Limb (tissue), 2 donors: Measurements from ENCODE around the gene PSPC1.
"Not testable (repeated sequence)": the region's sequence is repeated elsewhere in the genome, so short reads cannot be mapped to it uniquely, and the experiment has no call there.

ENCODE experiments used
- DNase-seq, 2 donors: peaks; one replicate each; pipeline ENCODE4 v3.0.0-alpha.2; 2016; ENCODE audit errors: extremely low spot score in 2 of 2

Gene PSPC1, protein sequence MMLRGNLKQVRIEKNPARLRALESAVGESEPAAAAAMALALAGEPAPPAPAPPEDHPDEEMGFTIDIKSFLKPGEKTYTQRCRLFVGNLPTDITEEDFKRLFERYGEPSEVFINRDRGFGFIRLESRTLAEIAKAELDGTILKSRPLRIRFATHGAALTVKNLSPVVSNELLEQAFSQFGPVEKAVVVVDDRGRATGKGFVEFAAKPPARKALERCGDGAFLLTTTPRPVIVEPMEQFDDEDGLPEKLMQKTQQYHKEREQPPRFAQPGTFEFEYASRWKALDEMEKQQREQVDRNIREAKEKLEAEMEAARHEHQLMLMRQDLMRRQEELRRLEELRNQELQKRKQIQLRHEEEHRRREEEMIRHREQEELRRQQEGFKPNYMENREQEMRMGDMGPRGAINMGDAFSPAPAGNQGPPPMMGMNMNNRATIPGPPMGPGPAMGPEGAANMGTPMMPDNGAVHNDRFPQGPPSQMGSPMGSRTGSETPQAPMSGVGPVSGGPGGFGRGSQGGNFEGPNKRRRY

DNA sequence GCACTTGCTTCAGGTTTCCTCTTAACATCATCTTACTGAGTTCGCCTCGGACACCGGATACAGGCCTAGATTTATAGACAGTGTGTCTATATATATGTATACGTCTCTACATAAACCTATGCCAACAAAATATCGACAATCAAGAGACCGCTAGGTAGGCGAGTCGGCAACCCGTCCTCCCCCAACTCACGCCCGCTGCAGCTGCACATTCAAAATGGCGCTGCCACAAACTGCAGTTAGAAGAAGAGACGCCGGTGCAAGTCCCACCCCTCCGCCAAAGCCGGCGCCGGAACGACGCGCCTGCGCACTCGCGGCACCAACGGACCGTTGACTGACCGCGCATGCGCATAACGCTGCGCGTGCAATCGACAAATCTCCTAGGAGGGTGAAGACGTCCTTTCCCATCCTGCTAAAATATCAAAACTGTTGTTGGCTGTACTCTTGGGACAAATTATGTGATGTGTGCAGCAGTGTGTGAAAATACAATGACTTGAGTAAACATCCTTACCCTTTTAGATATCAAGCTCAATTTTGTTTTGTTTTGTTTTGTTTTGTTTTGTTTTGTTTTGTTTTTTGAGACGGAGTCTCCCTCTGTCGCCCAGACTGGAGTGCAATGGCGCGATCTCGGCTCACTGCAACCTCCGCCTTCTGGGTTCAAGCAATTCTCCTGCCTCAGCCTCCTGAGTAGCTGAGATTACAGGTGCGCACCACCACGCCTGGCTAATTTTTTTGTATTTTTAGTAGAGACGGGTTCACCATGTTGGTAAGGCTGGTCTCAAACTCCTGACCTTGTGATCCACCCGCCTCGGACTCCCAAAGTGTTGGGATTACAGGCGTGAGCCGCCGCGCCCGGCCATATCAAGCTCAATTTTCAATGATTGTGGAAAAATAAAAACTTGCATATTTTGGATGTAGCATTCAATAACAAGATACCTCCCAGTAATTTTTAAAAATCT lies at the start of gene PSPC1:
PSPC1 (minus strand) TSS at position 219 of the 956 bp plus-strand sequence; CDS start at position 31, 188 bp downstream.
- DNase-seq: peak; percentile 96 to 98

DNA sequence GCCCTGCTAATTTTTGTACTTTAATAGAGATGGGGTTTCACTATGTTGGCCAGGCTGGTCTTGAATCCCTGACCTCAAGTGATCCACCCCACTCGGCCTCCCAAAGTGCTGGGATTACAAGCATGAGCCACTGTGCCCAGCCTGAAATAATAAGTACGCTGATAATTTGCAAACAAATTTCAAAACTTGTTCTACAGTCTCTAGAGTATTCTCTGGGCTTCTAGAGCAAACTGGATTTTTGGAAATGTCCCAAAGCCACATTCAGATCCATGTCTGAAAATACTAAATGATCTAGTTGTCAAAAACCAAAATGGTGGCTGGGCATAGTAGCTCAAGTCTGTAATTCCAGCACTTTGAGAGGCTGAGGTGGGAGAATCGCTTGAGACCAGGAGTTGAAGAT lies 39.9 kb upstream of the PSPC1 start:
- DNase-seq: no peak

DNA sequence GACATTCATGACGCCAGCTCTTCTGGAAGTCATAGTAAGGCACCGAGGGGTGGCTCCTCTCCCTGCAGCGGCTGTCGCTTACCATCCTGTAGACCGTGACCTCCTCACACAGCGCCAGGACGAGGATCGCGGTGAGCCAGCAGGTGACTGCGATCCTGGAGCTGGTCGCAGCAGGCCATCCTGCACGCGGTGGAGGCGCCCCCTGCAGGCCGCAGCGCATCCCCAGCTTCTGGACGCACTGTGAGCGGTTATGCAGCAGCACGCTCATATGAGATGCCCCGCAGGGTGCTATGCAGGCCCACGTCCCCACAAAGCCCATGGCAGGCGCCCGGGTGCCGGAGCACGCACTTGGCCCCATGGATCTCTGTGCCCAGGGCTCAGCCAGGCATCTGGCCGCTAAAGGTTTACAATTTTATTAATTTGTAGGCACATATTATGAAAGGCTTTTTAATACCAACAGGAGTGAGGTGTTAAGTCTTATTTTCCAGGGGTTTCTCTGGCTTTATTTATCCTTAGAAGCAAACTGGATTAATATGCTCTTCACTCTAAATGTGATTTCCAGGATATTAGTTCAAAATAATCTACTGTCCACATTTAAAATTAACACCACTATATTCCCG lies 35.6 kb upstream of the PSPC1 start:
- peak in 1 of 2 donors; percentile 55 for DNase-seq

DNA sequence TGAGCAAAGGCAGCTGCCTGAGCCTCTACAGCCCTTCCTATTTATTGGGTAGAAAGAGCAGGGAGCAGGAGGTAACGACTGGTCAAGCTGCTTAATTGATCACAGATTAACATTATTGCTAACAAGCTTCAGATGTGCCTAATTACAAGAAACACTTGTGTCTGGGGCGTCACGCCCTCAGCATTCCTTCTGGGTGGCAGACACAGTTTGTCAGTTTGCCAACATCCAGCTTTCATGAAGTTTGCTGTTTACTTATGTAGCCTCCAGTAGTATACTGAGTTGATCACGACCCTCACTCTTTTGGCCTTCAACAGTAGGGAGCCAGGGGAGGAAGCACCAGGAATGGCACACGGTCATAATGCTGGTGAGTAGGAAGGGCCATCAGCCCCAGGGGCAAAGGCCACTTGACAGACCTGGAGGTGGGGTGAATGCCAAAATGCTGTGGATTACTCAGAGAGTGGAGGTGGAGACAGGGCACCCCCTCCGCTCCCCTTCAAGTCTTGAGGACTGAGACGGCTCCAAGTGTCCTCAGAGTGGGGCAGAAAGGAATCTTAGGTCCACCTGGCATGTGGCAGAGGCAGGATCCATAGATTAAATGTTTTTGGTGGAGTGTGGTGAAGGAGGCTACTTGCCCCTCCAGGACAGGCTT lies 34.9 kb upstream of the PSPC1 start:
- DNase-seq: no peak

DNA sequence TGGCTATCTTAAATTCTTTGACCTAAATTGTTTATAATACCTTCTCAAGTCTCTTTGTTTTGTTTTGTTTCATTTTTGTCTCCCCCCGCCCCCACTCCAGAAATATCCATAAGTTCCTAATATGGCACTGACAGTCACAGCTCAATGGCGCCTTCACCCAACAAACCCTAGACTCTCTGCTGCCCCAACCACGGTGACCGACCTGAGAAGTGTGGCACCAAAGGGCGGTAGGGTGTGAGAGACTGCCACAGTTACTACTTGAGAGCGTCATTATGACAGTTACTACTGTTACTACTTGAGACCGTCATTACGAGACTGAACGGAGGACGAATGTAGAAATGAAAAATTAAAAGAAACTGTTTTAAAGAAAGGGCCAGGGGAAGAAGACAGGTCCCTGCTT lies 34.4 kb upstream of the PSPC1 start:
- DNase-seq: no peak

DNA sequence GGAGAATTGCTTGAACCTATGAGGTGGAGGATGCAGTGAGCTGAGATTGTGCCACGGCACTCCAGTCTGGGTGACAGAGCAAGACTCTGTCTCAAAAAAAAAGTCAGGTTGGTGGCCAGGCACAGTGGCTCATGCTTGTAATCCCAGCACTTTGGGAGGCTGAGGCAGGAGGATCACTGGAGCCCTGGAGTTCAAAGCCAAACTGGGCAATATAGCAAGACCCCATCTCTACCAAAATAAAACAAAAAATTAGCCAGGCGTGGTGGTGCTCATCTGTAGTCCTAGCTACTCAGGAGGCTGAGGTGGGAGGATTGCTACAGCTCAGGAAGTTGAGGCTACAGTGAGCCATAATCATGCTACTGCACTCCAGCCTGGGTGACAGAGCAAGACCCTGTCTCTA lies 33.1 kb upstream of the PSPC1 start:
- DNase-seq: not testable (repeated sequence)

DNA sequence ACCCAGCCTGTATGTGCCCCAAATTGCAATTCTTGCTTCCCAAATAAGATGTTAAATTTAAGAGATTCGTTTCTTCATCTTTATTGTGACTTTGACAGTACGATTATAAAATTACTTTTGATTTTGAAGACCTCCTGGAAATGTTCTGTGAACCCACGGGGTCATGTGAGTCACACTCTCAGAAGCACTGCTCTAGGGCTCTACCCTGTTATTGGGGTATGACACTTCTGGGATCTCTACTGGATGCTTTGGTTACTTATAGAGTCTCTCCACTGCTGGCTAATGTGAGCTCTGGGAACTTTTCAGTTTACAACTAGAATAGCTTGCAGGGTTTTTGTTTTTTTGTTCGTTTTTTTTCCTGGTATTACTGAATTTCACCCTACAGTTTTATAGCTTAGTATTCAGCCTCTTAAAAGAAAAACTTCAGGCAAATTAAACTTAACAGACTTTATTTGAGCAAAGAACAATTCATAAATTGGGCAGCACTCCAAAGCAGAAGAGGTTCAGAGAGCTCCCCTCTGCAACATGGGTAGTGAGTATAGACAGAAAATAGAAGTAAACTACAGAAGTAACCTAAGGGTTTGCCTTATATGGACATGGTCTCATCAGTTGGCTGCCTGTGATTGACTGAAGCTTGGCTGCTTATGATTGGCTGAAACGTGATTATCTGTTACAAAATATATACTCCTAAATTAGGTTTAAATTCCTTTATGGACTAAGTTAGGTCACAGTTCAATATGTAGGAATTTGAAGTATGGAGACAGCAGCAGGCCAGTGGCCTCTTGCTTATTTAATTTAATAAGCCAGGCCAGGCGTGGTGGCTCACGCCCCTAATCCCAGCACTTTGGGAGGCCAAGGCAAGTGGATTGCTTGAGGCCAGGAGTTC lies 28.5 kb upstream of the PSPC1 start:
- DNase-seq: no peak

DNA sequence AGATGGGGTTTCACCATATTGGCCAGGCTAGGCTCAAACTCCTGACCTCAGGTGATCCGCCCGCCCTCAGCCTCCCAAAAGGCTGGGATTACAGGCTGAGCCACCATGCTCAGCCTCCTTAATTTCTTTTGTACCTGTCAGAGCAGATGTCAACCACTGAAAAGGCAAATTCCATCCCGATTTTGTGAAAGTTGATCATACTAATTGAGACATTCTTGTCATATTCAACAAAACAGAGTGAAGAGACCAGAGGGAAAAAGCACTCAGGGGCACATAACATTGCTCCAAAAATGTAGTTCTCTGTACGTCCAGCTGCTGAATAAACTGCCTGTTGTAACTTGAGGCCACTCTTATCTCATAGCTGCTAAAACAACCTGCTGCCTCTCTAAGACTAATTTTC lies 27.4 kb upstream of the PSPC1 start:
- DNase-seq: no peak

DNA sequence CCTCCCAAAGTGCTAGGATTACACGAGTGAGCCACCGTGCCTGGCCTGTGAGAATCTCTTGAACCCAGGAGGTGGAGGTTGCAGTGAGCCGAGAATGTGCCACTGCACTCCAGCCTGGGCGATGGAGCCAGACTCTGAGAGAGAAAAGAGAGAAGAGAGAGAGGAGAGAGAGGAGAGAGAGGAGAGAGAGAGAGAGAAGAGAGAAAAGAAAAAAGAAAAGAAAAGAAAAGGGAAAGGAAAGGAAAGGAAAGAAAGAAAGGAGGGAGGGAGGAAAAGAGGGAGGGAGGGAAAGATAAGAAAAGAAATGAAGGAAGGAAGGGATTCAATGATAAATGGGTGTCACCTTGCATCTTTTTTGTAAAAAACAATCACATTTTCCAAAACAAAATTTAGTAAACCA lies 23.0 kb upstream of the PSPC1 start:
- no peak for DNase-seq

DNA sequence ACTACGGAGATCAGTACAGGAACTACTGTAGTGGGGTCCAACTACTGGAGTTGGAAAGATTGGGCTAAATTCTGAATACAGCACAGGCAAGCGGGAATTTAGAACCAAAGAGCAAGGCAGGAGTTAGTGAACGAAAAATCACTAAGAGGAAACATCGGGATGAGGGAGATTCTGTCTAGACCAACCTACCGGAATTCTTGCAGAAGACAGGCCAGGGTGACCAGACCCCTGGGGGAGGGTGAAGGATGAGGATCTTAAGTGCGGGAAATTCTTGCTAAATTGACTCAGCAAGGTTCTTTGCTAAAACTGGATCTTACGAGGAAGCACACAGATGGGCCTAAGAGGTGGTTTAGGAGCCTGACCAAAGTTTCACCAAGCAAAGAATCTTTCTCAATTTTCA lies 13.2 kb upstream of the PSPC1 start:
- DNase-seq: no peak

DNA sequence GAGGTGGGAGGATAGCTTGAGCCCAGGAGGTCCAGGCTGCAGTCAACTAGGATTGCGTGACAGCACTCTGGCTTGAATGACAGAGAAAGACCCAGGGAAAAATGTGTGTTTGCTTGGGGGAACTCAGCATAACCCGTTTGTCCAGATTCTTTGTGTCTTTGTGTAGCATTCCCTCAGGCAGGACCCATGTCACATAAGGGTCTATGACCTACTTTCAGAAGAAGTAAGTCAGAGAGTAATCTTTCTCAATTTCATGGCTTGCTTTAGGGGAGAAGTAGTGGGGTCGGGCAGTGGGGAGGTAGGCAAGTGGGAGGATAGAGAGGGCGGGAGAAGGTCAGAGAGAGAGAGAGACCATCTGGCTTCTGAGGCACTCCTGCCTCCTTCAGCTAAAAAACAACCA lies 11.9 kb upstream of the PSPC1 start:
- no peak for DNase-seq

DNA sequence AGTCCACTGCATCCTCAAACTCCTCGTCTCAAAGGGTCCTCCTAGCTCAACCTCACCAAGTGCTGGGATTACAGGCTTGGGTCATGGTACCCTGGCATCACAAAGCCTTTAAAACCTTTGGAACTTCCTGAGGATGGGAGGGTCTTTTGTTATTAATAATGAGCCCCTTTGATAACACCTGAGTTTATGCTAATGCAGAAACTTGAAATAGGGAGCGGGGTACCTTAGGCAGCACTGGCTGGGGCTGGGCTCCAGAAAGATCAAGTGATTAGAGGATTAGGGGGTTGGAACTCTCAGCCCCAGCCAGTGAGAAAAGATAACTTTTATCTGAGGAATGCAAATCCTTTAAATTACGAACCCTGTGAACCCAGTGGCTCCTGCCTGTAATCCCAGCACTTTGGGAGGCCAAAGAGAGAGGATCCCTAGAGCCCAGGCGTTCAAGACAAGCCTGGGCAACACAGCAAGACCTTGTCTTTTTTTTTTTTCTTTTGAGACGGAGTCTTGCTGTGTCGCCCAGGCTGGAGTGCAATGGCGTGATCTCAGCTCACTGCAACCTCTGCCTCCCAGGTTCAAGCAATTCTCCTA lies 9.3 kb upstream of the PSPC1 start:
- DNase-seq: no peak

DNA sequence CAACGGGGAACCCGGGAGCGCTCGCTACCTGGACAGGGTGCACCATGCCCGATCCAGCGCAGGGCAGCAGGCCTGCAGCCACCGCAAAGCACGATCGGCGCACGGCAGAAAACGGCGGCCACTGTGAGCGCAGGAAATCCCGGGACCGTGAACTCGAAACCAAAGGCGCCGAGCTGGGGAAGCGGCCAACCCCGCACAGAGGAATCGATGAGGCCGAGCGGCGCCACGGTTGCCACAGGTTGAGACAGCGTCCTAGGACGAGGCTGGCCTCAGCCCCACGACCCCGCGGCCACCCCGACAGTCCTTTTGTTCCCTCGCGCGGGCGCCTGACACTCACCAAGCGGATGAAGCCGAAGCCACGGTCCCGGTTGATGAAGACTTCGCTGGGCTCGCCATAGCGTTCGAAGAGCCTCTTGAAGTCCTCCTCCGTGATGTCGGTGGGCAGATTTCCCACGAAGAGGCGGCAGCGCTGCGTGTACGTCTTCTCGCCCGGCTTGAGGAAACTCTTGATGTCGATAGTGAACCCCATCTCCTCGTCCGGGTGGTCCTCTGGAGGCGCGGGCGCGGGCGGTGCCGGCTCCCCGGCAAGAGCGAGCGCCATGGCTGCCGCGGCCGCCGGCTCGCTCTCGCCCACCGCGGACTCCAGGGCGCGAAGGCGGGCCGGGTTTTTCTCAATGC lies 557 bp downstream of the PSPC1 start:
- peak; percentile 24 to 75 for DNase-seq

DNA sequence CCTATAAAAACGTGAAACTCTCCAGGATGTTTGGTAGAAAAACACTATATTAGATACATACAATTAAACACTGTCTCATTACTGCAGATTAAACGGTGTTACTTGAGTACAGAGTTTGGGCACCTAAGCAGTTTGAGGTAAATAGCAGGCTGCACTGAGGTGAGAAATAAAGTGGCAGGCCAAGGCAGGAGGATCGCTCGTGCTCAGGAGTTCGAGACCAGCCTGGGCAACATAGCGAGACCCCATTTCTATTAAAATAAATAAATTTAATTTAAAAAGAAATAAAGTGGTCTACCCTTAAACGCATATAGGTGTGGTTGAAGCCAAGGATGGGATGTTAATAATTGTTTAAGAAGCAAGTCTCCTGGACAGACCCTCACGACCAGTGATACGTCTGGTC lies 1.2 kb downstream of the PSPC1 start:
- DNase-seq: no peak

DNA sequence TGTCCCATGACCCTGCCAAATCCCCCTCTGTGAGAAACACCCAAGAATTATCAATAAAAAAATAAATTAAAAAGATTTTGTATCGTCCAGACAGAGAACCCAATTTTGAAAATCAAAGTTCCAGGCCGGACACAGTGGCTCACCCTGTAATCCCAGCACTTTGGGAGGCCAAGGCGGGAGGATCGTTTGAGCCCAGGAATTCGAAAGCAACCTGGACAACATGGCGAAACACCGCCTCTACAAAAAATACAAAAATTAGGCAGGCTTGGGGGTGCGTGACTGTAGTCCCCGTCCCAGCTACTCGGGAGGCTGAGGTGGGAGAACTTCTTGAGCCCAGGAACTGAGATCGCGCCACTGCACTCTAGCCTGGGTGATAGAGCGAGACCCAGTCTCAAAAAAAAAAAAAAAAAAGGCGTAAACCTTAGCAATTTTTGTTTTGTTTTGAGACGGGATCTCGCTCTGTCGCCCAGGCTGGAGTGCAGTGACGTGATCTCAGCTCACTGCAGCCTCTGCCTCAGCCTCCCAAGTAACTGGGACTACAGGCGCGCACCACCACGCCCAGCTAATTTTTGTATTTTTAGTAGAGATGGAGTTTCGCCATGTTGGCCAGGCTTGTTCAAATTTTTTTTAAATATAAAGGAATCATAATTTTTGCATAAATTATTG lies 1.9 kb downstream of the PSPC1 start:
- not testable (repeated sequence) for DNase-seq

DNA sequence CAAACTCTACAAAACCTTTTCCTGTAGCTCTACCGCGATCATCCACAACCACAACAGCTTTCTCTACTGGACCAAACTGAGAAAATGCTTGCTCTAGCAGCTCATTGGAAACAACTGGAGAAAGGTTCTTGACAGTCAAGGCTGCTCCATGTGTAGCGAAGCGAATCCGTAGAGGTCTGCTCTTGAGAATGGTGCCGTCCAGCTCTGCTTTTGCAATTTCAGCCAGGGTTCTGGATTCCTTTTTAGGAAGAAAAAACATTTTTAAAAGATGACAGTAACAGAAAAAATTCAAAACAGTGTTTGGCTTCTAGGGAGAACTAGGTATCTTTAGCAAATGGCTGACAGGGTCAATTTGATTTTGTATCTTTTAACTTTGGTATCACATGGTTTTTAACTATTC lies 10.4 kb downstream of the PSPC1 start:
- no peak for DNase-seq

DNA sequence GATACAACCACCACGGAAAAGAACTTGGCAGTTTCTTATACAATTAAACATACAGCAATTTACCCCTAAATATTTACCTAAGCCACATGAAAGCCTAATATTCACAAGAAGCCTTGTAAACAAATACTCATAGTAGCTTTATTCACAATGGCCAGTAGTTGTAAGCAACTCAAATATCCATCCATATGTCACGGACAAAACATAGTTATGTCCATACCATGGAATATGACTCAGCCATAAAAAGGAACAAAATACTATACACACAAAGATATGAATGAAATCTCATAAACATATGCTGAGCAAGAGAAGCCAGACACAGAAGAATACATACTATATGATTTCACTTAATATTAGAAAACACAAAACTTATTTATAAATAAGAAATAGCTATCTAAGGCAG lies 12.9 kb downstream of the PSPC1 start:
- no peak for DNase-seq

DNA sequence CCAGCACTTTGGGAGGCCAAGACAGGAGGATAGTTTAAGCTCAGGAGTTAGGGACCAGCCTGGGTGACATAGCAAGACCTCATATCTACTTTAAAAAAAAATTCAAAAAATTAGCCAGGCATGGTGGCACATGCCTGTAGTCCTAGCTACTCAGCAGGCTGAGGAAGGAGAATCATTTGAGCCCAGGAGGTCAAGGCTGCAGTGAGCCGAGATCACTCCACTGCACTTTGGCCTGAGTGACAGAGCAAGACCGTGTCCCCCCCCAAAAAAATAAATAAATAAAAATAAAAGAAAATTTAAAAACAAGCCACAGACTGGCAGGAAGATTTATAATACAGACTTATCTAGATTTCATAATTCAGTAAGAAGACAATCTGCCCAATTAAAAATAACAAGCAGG lies 14.8 kb downstream of the PSPC1 start:
- DNase-seq: no peak

DNA sequence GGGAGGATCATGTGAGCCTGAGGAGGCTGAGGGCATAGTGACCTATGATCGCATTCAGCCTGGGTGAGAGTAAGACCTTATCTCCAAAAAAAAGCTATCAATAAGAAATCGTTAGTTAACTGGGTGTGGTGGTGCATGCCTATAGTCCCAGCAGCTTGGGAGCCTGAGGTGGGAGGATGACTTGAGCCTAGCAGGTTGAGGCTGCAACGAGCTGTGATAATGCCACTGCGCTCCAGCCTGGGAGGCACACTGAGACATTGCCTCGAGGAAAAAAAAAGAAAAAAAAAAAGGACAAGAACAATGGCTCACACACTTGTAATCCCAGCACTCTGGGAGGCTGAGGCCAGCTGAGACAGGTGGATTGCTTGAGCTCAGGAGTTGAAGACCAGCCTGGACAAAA lies 16.2 kb downstream of the PSPC1 start:
- DNase-seq: no peak
